GM10248 (cell line): ENCODE results near the gene ALKAL2.

Source experiments
- CTCF ChIA-PET: fragments of 300-600 bp; sonication (Branson Sonifier 250); formaldehyde crosslinking; extraction: SDS; loops from one replicate; lab custom pipeline; 2021; ENCODE audit warnings: antibody characterized with exemption; lab: Yijun Ruan, JAX
- POLR2A ChIA-PET: fragments of 350-650 bp; sonication (Branson Sonifier 250); formaldehyde crosslinking; extraction: SDS; loops from one replicate; lab custom pipeline; 2020; ENCODE audit warnings: antibody characterized with exemption; lab: Yijun Ruan, JAX
- DNase-seq: peaks from one replicate; pipeline ENCODE4 v3.0.0; 2012; ENCODE audit errors: extremely low spot score
- CTCF ChIP-seq: IDR thresholded peaks from 2 replicates; pipeline ENCODE4 v1.5.1; 2012; ENCODE audit warnings: mild to moderate bottlenecking, low read depth; ENCODE audit errors: extremely low read depth, missing control alignments, control extremely low read depth

The ALKAL2 gene

GRCh38 chr2:246489-247144 lies 41.3 kb downstream of the ALKAL2 start:
- POLR2A ChIA-PET, result no interaction called here
- peak; percentile 46 for TF ChIP-seq CTCF
- CTCF ChIA-PET, result interaction anchor here (0.8 to 4.1 kb wide), 14 partner anchors 9 to 391 kb away, joined by 3 to 40 read pairs (median 5); partner anchors contain the start of gene SH3YL1

GRCh38 chr2:244547-244946 lies 43.3 kb downstream of the ALKAL2 start:
- POLR2A ChIA-PET, result no interaction called here
- DNase-seq, result no peak
- CTCF ChIA-PET, result interaction anchor here (3.5 to 4.1 kb wide), 2 partner anchors 12 to 45 kb away, joined by 14 to 40 read pairs; no protein-coding TSS in a partner anchor
- TF ChIP-seq CTCF, result no peak

More at GRCh38 chr2:246489-247144, 41.3 kb downstream of the ALKAL2 start:
- peak; percentile 24 for DNase-seq

- ChIA-PET POLR2A (no interaction called here), CTCF (interaction anchor here (1.5 to 3.5 kb wide), 3 partner anchors 9 to 23 kb away, joined by 3 to 21 read pairs (median 6); no protein-coding TSS in a partner anchor)
- DNase-seq, result no peak
- no peak for TF ChIP-seq CTCF
Observed at GRCh38 chr2:238869-239268, 49.0 kb downstream of the ALKAL2 start.

GRCh38 chr2:238431-238830 lies 49.5 kb downstream of the ALKAL2 start:
- no peak for DNase-seq
- POLR2A ChIA-PET, result no interaction called here
- CTCF ChIA-PET, result interaction anchor here (1.7 to 3.5 kb wide), 3 partner anchors 9 to 13 kb away, joined by 4 to 21 read pairs (median 6); no protein-coding TSS in a partner anchor
- no peak for TF ChIP-seq CTCF

GRCh38 chr2:237878-238277 lies 50.0 kb downstream of the ALKAL2 start:
- DNase-seq, result no peak
- CTCF ChIA-PET, result interaction anchor here (1.2 to 3.5 kb wide), 5 partner anchors 8 to 53 kb away, joined by 3 to 21 read pairs (median 5); no protein-coding TSS in a partner anchor
- POLR2A ChIA-PET, result no interaction called here
- TF ChIP-seq CTCF, result no peak

GRCh38 chr2:236993-237539 lies 50.8 kb downstream of the ALKAL2 start:
- no peak for DNase-seq
- POLR2A ChIA-PET, result no interaction called here
- no peak for TF ChIP-seq CTCF
- CTCF ChIA-PET, result interaction anchor here (1.2 to 3.5 kb wide), 6 partner anchors 8 to 1314 kb away, joined by 3 to 21 read pairs (median 4); no protein-coding TSS in a partner anchor
